Measurements from ENCODE around the gene CSMD2.

CSMD2 gene

GRCh38 chr1:34126486-34126885, 38.5 kb downstream of the CSMD2 start:
- Histone ChIP-seq H3K4me2 (ENCODE audit: low read depth, low read length, poor library complexity, severe bottlenecking) (no peak overlapping the region), H3F3A (ENCODE audit: insufficient read depth) (no peaks in the 10 kb centered on the region), H4K20me1 (ENCODE audit: low read depth, low read length) (no peaks in the 10 kb centered on the region), H3K27me3 (ENCODE audit: low read length) (no peaks in the 10 kb centered on the region), H3K27ac (ENCODE audit: low read depth, low read length) (no peak overlapping the region), H3K4me3 (ENCODE audit: insufficient read depth, low read length, poor library complexity, severe bottlenecking) (no peak overlapping the region), H2AFZ (ENCODE audit: low read depth, low read length, severe bottlenecking) (no peak overlapping the region), H3K79me2 (ENCODE audit: insufficient read depth, low read length) (no peaks in the 10 kb centered on the region), H3K36me3 (ENCODE audit: low read length) (no peaks in the 10 kb centered on the region), H3K9me2 (replicated peaks; ENCODE audit: insufficient read depth, low read length) (no peaks in the 10 kb centered on the region), H3K9me3 (ENCODE audit: insufficient read depth, low read length) (no peaks in the 10 kb centered on the region), H3K9ac (ENCODE audit: low read length) (no peak overlapping the region)
- TF ChIP-seq CTCF (IDR thresholded peaks at IDR 0.05; ENCODE audit: insufficient read depth, low read length, poor library complexity, severe bottlenecking) (no peak), EZH2phosphoT487 (conservative IDR thresholded peaks at IDR 0.05; ENCODE audit: low read length) (no peak)

DNA sequence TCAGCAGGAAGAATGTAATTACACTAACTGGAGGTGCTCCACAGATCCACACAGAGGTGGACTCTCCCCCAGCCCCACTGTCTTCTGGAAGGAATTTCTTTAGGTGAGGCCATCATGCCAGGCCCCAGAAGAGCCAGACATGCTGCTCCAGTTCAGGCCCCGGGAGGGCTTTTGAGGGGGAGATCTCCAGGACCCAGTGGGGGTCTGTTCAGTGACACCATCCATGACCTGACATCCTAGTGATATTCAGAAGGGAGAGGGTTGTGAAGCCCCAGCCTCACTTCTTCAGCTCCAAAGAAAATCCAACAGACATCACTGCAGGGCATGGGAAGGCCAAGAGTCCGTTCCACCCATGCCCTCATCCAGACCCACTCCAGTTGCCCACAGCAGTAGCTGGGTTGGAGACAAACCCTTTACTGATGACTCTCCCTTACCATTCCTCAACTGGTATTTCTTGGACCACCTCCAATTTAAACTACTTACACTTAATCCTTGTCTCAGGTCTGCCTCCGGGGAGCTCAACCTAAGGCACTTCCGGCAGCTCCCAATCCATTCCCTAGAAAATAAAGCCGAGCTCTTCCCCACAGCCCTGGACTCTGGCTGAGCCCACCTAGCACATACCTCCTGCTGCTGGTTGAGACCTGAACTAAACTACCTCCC, 39.2 kb downstream of the CSMD2 start:
- H3K4me3 ChIP-seq (ENCODE audit: insufficient read depth, low read length, poor library complexity, severe bottlenecking), result no peak overlapping the region
- no peaks in the 10 kb centered on the region for H3K9me3 ChIP-seq (ENCODE audit: insufficient read depth, low read length)
- no peak overlapping the region for H3K9ac ChIP-seq (ENCODE audit: low read length)
- H2AFZ ChIP-seq (ENCODE audit: low read depth, low read length, severe bottlenecking), result no peak overlapping the region
- H3K27me3 ChIP-seq (ENCODE audit: low read length), result no peaks in the 10 kb centered on the region
- H3K9me2 ChIP-seq (replicated peaks; ENCODE audit: insufficient read depth, low read length), result no peaks in the 10 kb centered on the region
- H3K36me3 ChIP-seq (ENCODE audit: low read length), result no peaks in the 10 kb centered on the region
- H3K79me2 ChIP-seq (ENCODE audit: insufficient read depth, low read length), result no peaks in the 10 kb centered on the region
- H3K27ac ChIP-seq (ENCODE audit: low read depth, low read length), result no peak overlapping the region
- H3F3A ChIP-seq (ENCODE audit: insufficient read depth), result no peaks in the 10 kb centered on the region
- no peak for TF ChIP-seq CTCF (IDR thresholded peaks at IDR 0.05; ENCODE audit: insufficient read depth, low read length, poor library complexity, severe bottlenecking)
- TF ChIP-seq EZH2phosphoT487 (conservative IDR thresholded peaks at IDR 0.05; ENCODE audit: low read length), result no peak
- no peak overlapping the region for H3K4me2 ChIP-seq (ENCODE audit: low read depth, low read length, poor library complexity, severe bottlenecking)
- H4K20me1 ChIP-seq (ENCODE audit: low read depth, low read length), result no peaks in the 10 kb centered on the region

DNA sequence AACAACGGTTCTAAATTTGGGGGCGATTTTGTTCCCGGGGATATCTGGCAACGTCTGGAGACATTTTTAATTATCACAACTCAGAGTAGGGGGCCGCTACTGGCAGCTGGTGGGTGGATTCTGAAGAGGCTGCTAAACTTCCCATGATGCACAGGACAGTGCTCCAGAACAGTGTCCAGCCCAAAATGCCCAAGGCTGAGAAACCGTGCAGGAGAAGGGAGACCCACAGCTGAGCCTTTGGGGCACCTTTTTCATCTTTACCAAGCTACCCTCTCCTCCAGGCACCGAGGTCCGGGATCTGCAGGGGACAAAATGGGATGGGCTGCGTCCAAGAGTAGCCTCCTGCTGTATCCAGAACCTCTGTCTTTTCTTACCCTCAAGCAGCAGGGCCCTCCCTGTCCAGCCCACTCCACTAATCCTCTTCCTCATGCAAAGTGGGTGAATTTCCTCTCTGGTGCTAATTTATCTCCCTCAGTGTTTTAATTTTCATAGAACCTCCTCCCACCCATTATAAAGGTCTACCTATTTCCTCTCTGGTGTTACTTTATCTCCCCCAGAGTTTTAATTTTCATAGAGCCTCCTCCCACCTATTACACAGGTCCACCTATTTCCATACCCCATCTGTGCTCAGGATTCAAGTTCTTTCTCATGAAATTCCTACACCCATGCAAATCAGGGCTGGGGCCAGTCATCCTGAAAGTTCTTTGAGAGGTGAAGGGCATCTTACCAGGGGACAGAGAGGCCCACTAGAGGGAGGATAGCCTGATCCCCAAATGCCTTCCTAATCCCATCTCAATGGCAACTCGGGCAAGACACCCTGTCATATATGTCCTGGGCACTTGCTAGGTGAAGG, 42.7 kb downstream of the CSMD2 start:
- TF ChIP-seq CTCF (IDR thresholded peaks at IDR 0.05; ENCODE audit: insufficient read depth, low read length, poor library complexity, severe bottlenecking) (no peak), EZH2phosphoT487 (conservative IDR thresholded peaks at IDR 0.05; ENCODE audit: low read length) (no peak)
- H3K36me3 ChIP-seq (ENCODE audit: low read length), result no peaks in the 10 kb centered on the region
- no peaks in the 10 kb centered on the region for H3K27me3 ChIP-seq (ENCODE audit: low read length)

More for the DNA sequence above, 42.7 kb downstream of the CSMD2 start:
- H3K27ac ChIP-seq (ENCODE audit: low read depth, low read length), result no peak overlapping the region
- H3K4me2 ChIP-seq (ENCODE audit: low read depth, low read length, poor library complexity, severe bottlenecking), result no peak overlapping the region
- no peak overlapping the region for H3K9ac ChIP-seq (ENCODE audit: low read length)
- H3K9me3 ChIP-seq (ENCODE audit: insufficient read depth, low read length), result no peaks in the 10 kb centered on the region
- H3K4me3 ChIP-seq (ENCODE audit: insufficient read depth, low read length, poor library complexity, severe bottlenecking), result no peak overlapping the region
- no peak overlapping the region for H2AFZ ChIP-seq (ENCODE audit: low read depth, low read length, severe bottlenecking)
- no peaks in the 10 kb centered on the region for H3K79me2 ChIP-seq (ENCODE audit: insufficient read depth, low read length)
- no peaks in the 10 kb centered on the region for H3K9me2 ChIP-seq (replicated peaks; ENCODE audit: insufficient read depth, low read length)
- no peaks in the 10 kb centered on the region for H4K20me1 ChIP-seq (ENCODE audit: low read depth, low read length)
- H3F3A ChIP-seq (ENCODE audit: insufficient read depth), result no peaks in the 10 kb centered on the region
